GM18517 (cell line): ENCODE measurements around the gene CNOT3.
"Not testable (repeated sequence)": the region's sequence is repeated elsewhere in the genome, so short reads cannot be mapped to it uniquely, and the experiment has no call there.

Source experiments
- ATAC-seq: cut with Tn5 transposase; IDR thresholded peaks from one replicate; pipeline ENCODE4 v1.9.1; 2021; ENCODE audit warnings: mild to moderate bottlenecking, moderate library complexity; ENCODE audit not compliant: unreplicated experiment

CNOT3 gene

DNA sequence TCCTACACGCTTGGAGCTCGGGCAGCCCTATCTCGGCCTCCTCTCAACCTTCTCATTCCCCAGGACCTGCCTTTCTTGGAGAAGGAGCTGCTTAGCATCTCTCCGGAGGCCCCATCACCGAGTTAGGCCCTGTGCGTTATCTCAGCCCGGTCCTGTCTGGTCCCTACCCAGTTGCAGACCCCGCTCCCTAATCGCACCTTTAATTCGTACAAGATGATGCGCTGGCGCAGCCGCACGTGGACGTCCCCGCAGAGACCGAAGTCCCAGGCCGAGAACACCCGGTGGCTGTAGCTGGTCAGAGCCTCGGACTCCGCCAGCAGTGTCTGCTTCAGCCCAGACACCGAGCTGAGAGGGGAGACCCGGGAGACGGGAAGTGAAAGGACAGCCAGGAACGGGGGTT lies 27.7 kb downstream of the CNOT3 start:
- no peak for ATAC-seq

DNA sequence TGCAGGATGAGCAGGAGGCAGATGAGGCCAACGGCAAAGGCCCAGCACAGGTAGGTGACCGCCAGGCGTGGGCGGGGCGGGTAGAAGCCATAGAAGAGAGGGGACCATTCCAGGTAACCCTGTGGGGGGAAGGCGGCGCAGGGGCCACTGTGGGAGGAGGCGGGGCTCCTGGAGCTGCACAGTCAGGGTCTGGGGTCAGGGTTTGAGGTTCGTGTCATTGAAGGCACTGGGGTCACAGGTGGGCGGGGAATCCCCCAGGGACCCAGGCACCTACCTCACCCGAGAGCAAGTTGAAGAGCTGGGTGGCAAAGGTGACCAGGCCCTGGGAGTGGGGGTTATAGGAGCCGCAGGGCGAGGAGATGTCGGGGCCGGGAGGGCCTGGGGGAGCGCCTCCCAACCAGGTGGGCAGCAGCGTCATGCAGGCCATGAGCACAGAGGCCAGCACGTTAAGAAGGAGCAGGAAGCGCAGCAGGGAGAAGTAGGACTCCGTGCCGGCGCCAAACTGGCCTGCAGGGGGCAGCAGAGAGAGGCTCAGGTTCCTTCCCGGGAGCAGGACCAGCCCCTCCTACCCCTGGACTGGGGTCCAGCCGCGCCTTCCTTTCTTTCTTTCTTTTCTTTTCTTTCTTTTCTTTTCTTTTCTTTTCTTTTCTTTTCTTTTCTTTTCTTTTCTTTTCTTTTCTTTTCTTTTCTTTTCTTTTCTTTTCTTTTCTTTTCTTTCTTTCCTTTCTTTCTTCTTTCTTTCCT lies 30.8 kb downstream of the CNOT3 start:
- ATAC-seq, result no peak

DNA sequence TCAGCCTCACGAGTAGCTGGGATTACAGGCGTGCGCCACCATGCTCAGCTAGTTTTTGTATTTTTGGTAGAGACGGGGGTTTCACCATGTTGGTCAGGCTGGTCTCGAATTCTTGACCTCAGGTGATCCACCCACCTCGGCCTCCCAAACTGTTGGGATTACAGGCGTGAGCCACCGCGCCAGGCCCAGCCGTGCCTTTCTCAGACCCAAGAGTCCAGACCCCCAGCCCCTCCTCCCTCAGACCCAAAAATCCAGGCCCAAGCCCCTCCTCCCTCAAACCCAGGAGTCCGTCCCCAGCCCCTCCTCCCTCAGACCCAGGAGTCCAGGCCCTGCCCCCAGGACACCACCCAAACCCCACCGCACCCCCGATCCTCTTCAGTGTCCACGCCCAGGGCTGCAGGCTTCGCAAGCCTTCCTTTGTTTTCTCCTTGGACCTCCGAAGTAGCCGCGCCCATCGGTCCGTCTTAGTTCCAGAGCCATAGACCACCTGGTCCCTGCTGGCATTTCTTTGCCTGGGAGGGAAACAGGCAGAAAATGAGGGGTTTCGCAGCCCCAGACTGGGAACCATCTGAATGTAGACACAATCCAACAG lies 31.7 kb downstream of the CNOT3 start:
- ATAC-seq, result no peak

DNA sequence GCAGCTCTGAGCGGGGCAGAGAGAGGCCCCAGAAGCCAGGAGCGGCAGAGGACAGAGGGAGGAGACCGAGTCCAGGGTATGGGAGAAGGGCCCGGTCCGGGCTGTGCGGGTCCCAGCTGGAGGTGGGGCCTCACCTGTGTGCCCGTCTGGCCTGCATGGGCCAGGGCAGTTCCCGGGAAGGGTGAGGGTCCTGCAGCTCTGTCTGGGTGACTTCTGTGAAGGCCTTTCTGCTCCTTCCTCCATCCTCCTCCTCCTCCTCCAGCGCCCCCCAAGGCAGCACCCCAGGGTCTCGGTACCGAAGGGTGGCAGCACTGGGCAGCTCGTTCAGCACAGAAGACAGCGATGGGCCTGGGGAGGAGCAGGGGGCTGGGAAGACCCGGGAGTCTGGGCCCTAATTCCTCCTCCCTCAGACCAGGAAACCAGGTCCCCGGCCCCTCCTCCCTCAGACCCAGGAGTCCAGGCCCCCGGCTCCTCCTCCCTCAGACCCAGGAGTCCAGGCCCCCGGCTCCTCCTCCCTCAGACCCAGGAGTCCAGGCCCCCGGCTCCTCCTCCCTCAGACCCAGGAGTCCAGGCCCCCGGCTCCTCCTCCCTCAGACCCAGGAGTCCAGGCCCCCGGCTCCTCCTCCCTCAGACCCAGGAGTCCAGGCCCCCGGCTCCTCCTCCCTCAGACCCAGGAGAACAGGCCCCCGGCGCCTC lies 34.3 kb downstream of the CNOT3 start:
- ATAC-seq, result not testable (repeated sequence)

DNA sequence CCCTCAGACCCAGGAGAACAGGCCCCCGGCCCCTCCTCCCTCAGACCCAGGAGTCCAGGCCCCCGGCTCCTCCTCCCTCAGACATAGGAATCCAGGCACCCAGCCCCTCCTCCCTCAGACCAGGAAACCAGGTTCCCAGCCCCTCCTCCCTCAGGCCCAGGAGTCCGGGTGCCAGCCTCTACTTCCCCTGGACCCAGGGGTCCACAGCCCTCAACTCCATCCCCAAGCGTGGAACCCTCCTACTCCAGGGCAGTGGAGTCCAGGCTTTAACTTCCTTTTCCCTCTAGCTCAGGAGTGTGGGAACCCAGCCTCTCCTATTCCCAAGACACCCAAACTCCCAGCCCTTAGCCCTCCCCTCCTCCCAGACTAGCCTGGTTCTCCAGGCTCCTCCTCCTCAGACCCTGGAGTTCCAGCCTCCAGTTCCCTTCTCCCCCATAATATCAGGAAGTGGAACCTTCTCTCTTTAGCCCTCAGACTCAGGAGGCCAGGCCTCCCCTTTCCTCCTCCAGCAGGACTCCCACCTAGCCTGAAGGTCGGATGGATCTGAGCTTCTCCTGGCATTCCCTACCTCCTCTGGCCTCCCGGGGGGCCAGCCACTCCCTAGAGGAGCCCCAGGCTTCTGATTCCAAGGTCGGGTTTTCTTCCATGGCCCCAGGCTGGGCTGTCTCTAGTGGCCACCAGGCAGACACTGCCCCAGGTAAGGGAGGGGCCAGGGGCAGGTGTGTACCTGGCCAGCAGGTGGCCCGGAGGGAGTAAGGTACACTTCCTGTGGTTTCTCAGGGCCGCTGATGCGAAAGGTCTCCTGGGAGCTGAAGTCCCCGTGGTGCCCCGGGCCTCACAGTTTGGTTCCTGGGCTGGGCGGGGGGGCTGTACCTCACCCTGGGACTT lies 35.2 kb downstream of the CNOT3 start, which contains the start of gene TMC4:
TMC4 (minus strand) TSS at position 690 of the 888 bp plus-strand sequence; CDS start at position 647, 43 bp downstream.
- no peak for ATAC-seq

DNA sequence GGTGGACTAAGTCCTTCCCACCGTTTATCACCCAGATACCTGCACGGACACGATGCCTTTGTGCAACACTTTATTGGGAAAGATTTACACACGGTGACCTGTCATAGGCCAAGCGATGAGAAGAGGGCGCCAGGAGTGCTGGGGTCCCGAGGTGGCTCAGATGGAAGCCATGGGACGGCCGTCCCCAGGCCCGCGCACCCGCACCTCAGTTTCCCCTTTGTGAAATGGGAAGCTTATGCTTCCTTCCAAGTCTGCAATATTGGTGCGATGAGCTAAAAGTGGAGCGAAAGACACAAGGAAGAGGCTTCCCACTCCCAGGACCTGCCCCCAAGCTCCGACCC lies 35.8 kb downstream of the CNOT3 start:
- no peak for ATAC-seq

DNA sequence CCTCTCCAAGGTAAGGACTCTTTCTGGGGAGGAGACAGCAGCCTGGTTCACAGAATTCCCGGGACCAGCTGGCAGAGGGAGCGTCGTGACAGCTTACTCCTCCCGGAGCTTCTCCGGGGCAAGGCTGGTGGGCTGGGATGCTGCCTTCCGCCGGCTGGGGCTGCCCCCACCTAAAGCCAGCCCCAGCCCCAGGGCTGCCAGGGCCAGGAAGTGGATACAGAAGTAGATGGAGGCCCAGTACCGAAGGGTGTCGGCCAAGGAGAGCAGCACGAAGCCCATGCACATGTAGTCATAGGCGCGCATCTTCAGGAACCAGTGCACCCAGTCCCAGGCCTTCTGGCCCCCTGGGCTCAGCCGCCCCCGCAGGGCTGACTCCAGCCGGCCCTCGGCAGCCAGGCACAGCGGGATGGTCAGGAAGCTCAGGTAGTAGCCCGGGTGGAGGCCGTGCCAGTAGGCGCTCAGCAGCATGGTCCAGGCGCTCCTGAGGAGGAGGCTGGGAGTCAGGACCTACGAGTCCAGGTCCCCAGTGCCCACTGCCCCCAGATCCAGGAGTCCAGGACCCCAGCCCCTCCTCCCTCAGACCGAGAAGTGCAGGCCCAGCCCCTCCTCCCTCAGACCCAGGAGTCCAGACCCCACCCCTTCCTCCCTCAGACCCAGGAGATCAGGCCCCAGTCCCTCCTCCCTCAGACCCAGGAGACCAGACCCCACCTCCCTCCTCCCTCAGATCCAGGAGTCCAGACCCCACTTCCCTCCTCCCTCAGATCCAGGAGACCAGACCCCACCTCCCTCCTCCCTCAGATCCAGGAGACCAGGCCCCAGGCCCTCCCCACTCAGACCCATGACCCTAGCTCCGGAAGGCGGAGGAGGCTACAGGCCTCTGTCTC lies 36.6 kb downstream of the CNOT3 start:
- ATAC-seq, result no peak

DNA sequence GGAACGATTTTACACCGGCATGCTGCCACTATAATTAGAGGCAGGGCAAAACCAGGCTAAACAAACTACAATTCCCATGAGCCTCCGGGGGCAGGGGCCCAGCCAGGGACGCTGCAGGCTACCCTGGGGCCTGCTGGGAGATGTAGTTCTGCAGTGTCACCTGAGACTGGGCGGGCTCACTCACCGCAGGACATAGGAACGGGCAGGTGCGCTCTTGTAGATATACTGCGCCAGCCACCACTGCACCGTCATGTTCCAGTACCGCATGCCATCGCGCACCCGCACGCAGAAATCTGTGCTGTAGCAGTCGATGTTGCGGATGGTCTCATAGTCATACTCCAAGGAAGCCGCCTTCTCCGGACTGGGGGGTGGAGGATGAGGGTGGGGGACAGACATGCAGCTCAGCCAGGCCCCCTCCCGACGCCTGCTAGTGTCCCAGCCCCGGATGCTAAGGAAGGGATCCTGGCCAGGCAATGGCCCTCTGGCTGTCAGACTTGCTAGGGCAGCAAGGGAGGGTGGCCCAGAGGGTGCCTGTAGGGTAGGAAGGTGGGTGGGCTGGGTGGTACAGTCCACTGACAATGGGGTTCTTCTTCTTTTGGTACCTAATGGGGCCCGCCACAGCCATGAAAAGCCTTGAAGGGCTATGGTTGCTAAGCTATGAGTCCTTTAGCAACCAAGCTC lies 41.2 kb downstream of the CNOT3 start:
- no peak for ATAC-seq

DNA sequence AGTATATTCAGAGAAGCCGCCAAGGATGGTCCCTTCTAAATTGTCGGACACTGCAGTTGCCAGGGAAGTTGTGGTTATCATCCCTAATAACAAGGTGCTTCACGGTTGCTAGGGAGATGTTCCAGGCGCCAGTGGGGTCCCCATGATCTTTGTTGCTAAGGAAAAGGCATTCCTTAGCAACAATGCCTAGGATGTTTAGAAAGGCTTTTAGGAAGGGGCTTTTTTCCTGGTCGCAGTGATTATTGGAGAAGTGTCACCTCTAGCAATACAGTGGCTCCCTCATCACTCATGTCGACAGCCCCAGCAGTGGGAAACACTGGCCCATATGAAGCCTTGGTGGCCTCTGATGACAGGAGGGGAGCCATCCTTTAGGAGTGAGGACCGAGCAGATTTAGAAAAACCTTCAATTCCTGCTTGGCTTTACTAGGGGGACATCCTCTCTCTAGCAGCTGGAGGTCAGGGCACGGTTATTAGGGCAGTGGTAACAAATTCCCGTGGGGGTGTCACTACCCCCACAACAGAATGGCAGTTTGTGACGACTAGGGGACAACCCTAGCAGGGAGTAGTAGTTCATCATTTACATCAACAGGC lies 41.8 kb downstream of the CNOT3 start:
- no peak for ATAC-seq

DNA sequence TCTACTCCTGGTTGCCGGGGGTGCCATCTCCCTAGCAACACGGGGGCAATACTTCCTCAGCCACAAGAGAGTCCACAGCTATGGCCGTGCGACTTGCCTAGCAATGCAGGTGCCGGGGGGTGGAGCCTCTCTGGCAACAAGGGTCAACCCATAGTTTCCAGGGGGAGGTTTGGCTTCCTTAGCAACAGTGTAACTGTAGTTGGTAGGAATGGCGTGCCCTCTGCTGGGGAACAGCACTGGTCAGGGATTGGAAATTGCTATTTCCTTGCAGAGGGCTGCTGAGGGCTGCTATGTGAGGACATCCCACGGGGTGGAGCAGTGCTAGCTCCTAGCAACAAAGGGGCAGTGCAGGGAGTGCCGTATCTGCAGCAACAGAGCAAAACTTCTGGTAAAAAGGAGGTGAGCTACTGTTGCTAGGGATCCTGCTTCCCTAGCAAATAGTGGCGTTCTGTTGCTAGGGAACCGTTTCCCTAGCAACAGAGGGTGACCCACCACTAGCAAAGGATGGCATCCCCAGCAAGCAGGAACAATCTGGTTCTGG lies 42.4 kb downstream of the CNOT3 start:
- ATAC-seq, result no peak

DNA sequence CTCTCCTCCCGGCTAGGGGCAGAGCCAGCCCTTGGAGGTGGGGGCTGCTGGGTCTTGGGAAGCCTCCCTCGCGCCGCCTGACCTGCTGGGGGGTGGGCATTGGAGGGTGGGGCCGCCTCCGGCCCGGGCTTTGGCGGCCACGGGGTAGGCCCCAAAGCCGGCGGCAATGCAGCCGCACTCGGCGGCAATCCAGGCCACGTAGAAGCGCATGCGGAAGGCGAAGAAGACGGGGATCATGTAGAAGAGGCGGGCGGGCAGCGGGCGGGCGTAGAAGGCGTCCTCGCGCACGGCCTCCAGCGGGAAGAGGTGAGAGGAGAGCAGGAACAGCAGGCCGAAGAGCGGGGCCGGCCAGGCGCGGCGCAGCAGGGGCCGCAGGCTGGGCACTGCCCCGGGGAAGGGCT lies 43.1 kb downstream of the CNOT3 start:
- ATAC-seq, result no peak

DNA sequence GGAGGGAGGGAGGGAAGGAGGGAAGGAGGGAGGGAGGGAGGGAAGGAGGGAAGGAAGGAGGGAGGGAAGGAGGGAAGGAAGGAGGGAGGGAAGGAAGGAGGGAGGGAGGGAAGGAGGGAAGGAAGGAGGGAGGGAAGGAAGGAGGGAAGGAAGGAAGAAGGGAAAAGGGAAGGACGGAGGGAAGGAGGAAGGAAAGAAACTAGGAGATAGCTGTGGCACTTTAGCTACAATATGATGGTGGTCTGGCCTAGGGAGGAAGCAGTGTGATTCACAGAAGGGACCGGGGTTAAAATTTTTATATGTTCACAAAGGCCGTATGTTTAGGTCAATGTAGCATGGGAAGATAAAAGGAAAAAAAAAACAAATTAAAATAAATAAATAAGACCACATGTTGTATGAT lies 44.3 kb downstream of the CNOT3 start:
- not testable (repeated sequence) for ATAC-seq

DNA sequence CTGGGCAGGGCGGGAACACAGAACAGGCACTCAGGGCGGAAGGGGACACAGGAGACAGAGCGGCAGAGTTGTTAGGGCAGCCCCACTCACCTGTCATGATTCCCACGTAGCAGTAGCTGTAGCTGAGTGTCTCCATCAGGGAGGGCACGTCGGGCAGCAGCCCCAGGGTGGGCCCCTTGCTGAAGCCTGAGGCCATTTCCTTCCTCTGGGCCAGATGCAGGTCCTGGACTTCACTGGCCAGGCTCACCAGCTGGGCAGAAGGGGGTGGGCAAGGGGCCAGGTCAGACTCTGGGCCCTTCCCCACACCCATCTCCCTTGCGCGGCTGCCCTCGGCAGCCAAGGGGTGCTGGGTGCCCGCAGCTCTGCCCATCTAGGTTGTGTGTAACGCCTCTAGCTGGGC lies 45.9 kb downstream of the CNOT3 start:
- no peak for ATAC-seq

DNA sequence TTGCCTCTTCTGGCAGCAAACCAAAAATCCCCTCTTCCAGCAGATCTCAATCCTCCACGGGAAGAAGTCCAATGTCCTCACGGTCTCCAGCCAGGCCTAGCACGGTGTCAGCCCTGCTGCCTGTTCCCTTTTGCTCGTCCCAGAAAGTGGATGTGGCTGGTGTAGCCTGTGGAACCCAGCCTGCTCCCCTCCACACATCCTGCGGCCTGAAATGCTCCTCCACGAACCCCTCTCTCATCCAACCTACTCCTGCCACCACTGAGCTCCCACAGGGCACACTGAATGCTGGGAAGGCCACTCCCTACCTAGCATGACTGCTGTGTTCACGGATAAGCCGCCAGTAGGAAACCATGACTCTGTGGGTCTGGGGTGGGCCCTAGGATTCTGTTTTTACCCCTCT lies 48.8 kb downstream of the CNOT3 start:
- ATAC-seq, result no peak

DNA sequence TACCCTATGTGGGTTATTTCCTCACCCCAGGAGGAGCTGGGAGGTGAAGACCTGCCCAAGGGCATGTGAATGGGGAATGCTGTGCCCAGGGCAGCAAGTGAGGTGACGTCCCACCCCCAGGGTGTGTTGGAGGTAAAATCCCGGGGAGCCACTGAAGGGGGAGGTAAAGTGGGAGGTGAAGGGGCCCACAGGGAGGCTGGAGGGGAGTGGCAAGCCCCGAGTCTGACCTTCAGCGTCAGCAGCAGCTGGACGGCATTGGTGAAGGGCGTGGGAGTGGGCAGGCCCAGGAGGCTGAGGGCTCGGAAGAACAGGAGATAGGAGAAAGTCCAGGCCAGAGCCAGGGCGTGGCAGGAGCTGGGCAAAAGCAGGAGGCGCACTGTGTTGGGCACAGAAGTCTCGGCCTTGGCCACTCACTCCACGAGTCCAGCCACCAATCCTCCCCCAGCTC lies 49.4 kb downstream of the CNOT3 start:
- ATAC-seq, result no peak

DNA sequence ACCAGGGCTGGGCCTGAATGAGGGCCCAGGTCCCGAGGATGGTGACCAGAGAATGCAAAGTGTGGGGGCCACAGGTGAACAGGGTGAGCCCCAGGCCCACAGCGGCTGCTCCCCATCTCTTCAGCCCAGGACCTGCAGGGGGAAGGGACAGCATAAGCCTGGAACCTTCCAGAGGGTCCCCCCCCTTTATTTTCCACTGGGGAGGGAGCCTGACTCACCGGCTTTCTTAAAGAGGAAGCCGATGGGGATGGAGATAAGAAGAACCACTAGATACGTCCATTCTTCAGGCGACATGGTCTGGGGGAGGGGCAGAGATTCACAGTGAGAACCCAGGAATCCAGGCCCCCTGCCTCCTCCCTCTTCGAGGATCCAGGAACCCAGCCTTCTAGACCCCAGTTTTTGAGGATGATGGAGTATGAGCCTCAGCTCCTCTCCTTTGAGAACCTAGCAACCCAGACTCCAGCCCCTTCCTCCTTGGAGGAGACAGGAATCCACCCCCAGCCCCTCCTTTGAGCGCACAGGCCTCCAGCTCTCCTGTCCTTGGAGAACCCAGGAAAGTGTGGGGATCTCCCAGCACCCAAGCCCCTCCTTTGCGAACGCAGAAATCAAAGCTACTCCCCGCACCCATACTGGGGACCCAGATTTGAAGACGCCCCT lies 50.8 kb downstream of the CNOT3 start:
- ATAC-seq, result no peak

DNA sequence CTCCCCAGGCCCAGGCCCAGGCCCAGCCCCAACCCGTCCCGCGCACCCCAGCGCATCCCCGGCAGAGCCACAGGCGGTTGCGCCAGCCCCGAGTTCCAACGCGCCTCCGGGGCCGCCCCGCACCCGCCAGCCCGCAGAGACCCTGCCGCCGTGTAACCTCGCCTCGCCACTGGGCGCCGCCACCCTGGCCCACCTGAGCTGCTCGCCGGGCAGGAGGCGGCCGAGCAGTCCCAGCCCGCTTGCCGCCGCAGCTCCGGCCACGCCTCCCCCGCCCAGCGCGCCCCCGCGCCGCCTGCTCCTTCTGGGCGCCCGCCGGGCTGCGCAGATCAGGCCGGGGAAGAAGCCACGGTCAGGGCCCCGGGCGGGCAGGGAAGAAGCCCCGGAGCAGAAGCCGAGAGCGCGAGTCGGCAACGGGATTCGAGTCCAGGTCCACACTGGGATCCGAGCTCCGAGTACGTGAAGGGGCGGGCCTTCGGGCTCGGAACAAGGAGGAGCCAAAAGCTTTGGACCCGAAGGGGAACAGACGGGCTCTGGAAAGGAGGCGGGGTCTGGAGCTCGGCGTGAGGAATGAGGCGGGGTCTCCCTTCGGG lies 51.7 kb downstream of the CNOT3 start, which contains the start of gene MBOAT7:
MBOAT7 (minus strand) TSS at position 436 of the 590 bp plus-strand sequence. CDS start 1,072 bp downstream, outside the sequence.
- ATAC-seq, result peak; percentile 15
